ENCODE data around the gene C11orf98. TPM values are rescaled to one million over a fixed set of nuclear protein-coding genes. Genes with fewer than 3 reads are reported as not detected.

C11orf98 gene
- total RNA-seq, 1 experiment from 2014 or later, result 115 TPM

GRCh38 chr11:62712276-62712812 lies 47.3 kb upstream of the C11orf98 start:
- Histone ChIP-seq H3K4me1 (peaks cover 21% of the 10 kb centered on the region), H3K9me3 (no peaks in the 10 kb centered on the region), H3K36me3 (ENCODE audit: control insufficient read depth, insufficient read depth, low read length) (peaks cover 10% of the 10 kb centered on the region), H3K4me3 (ENCODE audit: low read depth, low read length) (no peak overlapping the region), H3K27me3 (replicated peaks; ENCODE audit: control insufficient read depth, insufficient read depth, low read length) (no peaks in the 10 kb centered on the region)
- ChIA-PET CTCF (no interaction called here), POLR2A (interaction anchor here (2.0 kb wide), 1 partner anchor 47 kb away, joined by 7 read pairs; the partner anchor contains the start of genes C11orf98 and CSKMT)
- no peak overlapping the region for H3K27ac Mint-ChIP-seq (ENCODE audit: unreplicated experiment)
- intact Hi-C loops (cut with micrococcal nuclease; ENCODE audit: unreplicated experiment), result loop anchor here (2.0 kb wide), 1 partner anchor 14 kb away; the partner anchor contains the start of gene HNRNPUL2
- no peak for TF ChIP-seq CTCF (IDR thresholded peaks at IDR 0.05; ENCODE audit: insufficient read depth in 1 of 2, low read depth in 1 of 2, low read length in 1 of 2, severe bottlenecking in 1 of 2, unreplicated experiment in 1 of 2)
- H3K4me3 Mint-ChIP-seq (ENCODE audit: unreplicated experiment), result no peak overlapping the region
- DNase-seq, result no peak
- no peaks in the 10 kb centered on the region for H3K9me3 Mint-ChIP-seq (ENCODE audit: unreplicated experiment)
- BruUV-seq (replicated peaks), result no TSS peak
- peaks cover 29% of the 10 kb centered on the region for H3K4me1 Mint-ChIP-seq (ENCODE audit: low read depth, unreplicated experiment)
- H3K27me3 Mint-ChIP-seq (ENCODE audit: insufficient read depth, unreplicated experiment), result no peaks in the 10 kb centered on the region
- H3K36me3 Mint-ChIP-seq (ENCODE audit: insufficient read depth, unreplicated experiment), result peaks cover 100% of the 10 kb centered on the region

- Mint-ChIP-seq H3K27me3 (ENCODE audit: insufficient read depth, unreplicated experiment) (no peaks in the 10 kb centered on the region), H3K27ac (ENCODE audit: unreplicated experiment) (no peak overlapping the region), H3K9me3 (ENCODE audit: unreplicated experiment) (no peaks in the 10 kb centered on the region), H3K36me3 (ENCODE audit: insufficient read depth, unreplicated experiment) (peaks cover 99% of the 10 kb centered on the region), H3K4me1 (ENCODE audit: low read depth, unreplicated experiment) (peaks cover 38% of the 10 kb centered on the region), H3K4me3 (ENCODE audit: unreplicated experiment) (no peak overlapping the region)
- no peaks in the 10 kb centered on the region for H3K27me3 ChIP-seq (replicated peaks; ENCODE audit: control insufficient read depth, insufficient read depth, low read length)
- no peaks in the 10 kb centered on the region for H3K9me3 ChIP-seq
- CTCF ChIA-PET, result interaction anchor here (0.7 kb wide), 1 partner anchor 10 kb away, joined by 3 read pairs; no protein-coding TSS in a partner anchor
- POLR2A ChIA-PET, result no interaction called here
- H3K4me1 ChIP-seq, result peaks cover 30% of the 10 kb centered on the region
- intact Hi-C loops (cut with micrococcal nuclease; ENCODE audit: unreplicated experiment), result no loop called here
- DNase-seq, result no peak
- BruUV-seq (replicated peaks), result no TSS peak
- H3K36me3 ChIP-seq (ENCODE audit: control insufficient read depth, insufficient read depth, low read length), result peaks cover 6% of the 10 kb centered on the region; the same call in 1 of the 2 replicates
- no peak for TF ChIP-seq CTCF (IDR thresholded peaks at IDR 0.05; ENCODE audit: insufficient read depth in 1 of 2, low read depth in 1 of 2, low read length in 1 of 2, severe bottlenecking in 1 of 2, unreplicated experiment in 1 of 2)
- no peak overlapping the region for H3K4me3 ChIP-seq (ENCODE audit: low read depth, low read length)
These were observed 45.0 kb upstream of the C11orf98 start for GRCh38 chr11:62710001-62710345.

GRCh38 chr11:62709247-62710000 lies 44.4 kb upstream of the C11orf98 start:
- BruUV-seq (replicated peaks), result no TSS peak

More at GRCh38 chr11:62709247-62710000, 44.4 kb upstream of the C11orf98 start:
- H3K27ac Mint-ChIP-seq (ENCODE audit: unreplicated experiment), result no peak overlapping the region
- POLR2A ChIA-PET, result interaction anchor here (1.0 kb wide), 1 partner anchor 19 kb away, joined by 4 read pairs; the partner anchor contains the start of gene TTC9C
- peaks cover 26% of the 10 kb centered on the region for H3K4me1 ChIP-seq
- DNase-seq, result no peak
- no peaks in the 10 kb centered on the region for H3K27me3 ChIP-seq (replicated peaks; ENCODE audit: control insufficient read depth, insufficient read depth, low read length)
- H3K4me1 Mint-ChIP-seq (ENCODE audit: low read depth, unreplicated experiment), result peaks cover 33% of the 10 kb centered on the region
- 0 out of 2 replicates have a peak, but pooled peaks cover 3% of the 10 kb centered on the region for H3K36me3 ChIP-seq (ENCODE audit: control insufficient read depth, insufficient read depth, low read length)
- CTCF ChIA-PET, result no interaction called here
- H3K36me3 Mint-ChIP-seq (ENCODE audit: insufficient read depth, unreplicated experiment), result peaks cover 94% of the 10 kb centered on the region
- no peaks in the 10 kb centered on the region for H3K9me3 ChIP-seq
- TF ChIP-seq CTCF (IDR thresholded peaks at IDR 0.05; ENCODE audit: insufficient read depth in 1 of 2, low read depth in 1 of 2, low read length in 1 of 2, severe bottlenecking in 1 of 2, unreplicated experiment in 1 of 2), result no peak
- no peaks in the 10 kb centered on the region for H3K27me3 Mint-ChIP-seq (ENCODE audit: insufficient read depth, unreplicated experiment)
- no peaks in the 10 kb centered on the region for H3K9me3 Mint-ChIP-seq (ENCODE audit: unreplicated experiment)
- H3K4me3 ChIP-seq (ENCODE audit: low read depth, low read length), result no peak overlapping the region
- intact Hi-C loops (cut with micrococcal nuclease; ENCODE audit: unreplicated experiment), result no loop called here
- no peak overlapping the region for H3K4me3 Mint-ChIP-seq (ENCODE audit: unreplicated experiment)

Measured in Caco-2 (cell line).